ENCODE results near the gene DEF6. TPM values are rescaled to one million over a fixed set of nuclear protein-coding genes. Genes with fewer than 3 reads are reported as not detected.

Gene DEF6
- total RNA-seq, 1 experiment from 2014 or later: 0.59 TPM

DNA sequence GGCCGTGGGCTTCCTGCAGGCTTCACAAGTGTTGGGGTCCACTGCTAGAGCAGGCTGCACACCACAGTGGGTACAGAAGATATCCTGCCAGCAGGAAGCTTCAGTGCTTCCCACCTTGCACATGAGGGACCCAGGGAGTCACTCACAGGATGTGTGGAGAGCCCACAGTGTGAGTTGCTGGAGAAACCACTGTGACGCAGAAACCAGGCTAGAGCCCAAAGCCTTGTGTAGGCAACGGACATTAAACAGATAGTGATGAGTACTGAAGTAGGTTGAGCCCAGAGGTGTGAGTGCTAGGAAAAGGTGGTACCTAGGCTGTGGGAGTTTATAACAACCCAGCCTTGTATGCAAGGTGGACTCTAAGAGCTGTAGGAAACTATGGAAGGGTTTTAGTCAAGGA, 18.9 kb upstream of the DEF6 start:
- POLR2A ChIA-PET: no interaction called here
- ATAC-seq: no peak
- H3K4me1 ChIP-seq (ENCODE audit: control insufficient read depth, insufficient read depth, low read length): no peaks in the 10 kb centered on the region
- in situ Hi-C loops (cut with HindIII; ENCODE audit: low pct_unique_long_range_greater_than_20kb, low sequenced_read_pairs) (no loop called here), intact Hi-C loops (cut with micrococcal nuclease; ENCODE audit: unreplicated experiment) (no loop called here)
- no peaks in the 10 kb centered on the region for H3K9me3 ChIP-seq (ENCODE audit: control insufficient read depth, insufficient read depth, low read depth, low read length)
- CTCF ChIA-PET: no interaction called here
- no peaks in the 10 kb centered on the region for H3K36me3 ChIP-seq (ENCODE audit: control insufficient read depth, insufficient read depth, low read length)
- no peak overlapping the region for H3K4me3 ChIP-seq (ENCODE audit: low read depth in 2 of 2, low read length in 2 of 2)
- no peak for DNase-seq (ENCODE audit: low read depth, low spot score)
- no peak overlapping the region for H3K27ac ChIP-seq (ENCODE audit: low read length)
- no TSS peak for BruUV-seq (replicated peaks)
- no peaks in the 10 kb centered on the region for H3K27me3 ChIP-seq (ENCODE audit: control insufficient read depth, insufficient read depth, low read length)
- no peak for TF ChIP-seq POLR2AphosphoS5 (IDR thresholded peaks at IDR 0.05; ENCODE audit: low read depth, low read length)
- TF ChIP-seq, protein P1, sequence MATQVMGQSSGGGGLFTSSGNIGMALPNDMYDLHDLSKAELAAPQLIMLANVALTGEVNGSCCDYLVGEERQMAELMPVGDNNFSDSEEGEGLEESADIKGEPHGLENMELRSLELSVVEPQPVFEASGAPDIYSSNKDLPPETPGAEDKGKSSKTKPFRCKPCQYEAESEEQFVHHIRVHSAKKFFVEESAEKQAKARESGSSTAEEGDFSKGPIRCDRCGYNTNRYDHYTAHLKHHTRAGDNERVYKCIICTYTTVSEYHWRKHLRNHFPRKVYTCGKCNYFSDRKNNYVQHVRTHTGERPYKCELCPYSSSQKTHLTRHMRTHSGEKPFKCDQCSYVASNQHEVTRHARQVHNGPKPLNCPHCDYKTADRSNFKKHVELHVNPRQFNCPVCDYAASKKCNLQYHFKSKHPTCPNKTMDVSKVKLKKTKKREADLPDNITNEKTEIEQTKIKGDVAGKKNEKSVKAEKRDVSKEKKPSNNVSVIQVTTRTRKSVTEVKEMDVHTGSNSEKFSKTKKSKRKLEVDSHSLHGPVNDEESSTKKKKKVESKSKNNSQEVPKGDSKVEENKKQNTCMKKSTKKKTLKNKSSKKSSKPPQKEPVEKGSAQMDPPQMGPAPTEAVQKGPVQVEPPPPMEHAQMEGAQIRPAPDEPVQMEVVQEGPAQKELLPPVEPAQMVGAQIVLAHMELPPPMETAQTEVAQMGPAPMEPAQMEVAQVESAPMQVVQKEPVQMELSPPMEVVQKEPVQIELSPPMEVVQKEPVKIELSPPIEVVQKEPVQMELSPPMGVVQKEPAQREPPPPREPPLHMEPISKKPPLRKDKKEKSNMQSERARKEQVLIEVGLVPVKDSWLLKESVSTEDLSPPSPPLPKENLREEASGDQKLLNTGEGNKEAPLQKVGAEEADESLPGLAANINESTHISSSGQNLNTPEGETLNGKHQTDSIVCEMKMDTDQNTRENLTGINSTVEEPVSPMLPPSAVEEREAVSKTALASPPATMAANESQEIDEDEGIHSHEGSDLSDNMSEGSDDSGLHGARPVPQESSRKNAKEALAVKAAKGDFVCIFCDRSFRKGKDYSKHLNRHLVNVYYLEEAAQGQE (IDR thresholded peaks at IDR 0.05; ENCODE audit: insufficient read depth in 1 of 2, low read depth in 2 of 2, low read length in 1 of 2): no peak

DNA sequence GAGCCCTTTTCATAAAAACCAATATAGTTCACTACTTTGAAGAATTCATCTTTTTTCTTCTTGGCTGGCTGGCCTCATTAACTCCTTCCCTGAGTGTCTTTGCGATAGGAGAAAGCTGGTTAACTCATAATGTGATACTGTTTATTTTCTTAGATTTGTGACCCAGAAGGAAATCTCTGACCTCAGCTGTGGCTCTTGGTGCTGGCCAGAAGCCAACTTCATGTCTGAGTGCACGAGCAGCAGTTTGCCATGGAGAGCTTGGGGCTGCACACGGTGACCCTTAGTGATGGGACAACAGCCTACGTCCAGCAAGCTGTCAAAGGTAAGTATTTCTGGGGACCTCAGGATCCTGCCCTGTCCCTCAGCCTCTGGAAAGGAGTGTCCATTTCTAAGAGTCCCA, 16.7 kb upstream of the DEF6 start:
- Histone ChIP-seq H3K4me3 (ENCODE audit: low read depth in 2 of 2, low read length in 2 of 2) (no peak overlapping the region), H3K27ac (ENCODE audit: low read length) (no peak overlapping the region), H3K4me1 (ENCODE audit: control insufficient read depth, insufficient read depth, low read length) (no peaks in the 10 kb centered on the region), H3K36me3 (ENCODE audit: control insufficient read depth, insufficient read depth, low read length) (no peaks in the 10 kb centered on the region), H3K9me3 (ENCODE audit: control insufficient read depth, insufficient read depth, low read depth, low read length) (no peaks in the 10 kb centered on the region), H3K27me3 (ENCODE audit: control insufficient read depth, insufficient read depth, low read length) (no peaks in the 10 kb centered on the region)
- no peak for ATAC-seq
- CTCF ChIA-PET: no interaction called here
- no TSS peak for BruUV-seq (replicated peaks)
- TF ChIP-seq, protein P2, sequence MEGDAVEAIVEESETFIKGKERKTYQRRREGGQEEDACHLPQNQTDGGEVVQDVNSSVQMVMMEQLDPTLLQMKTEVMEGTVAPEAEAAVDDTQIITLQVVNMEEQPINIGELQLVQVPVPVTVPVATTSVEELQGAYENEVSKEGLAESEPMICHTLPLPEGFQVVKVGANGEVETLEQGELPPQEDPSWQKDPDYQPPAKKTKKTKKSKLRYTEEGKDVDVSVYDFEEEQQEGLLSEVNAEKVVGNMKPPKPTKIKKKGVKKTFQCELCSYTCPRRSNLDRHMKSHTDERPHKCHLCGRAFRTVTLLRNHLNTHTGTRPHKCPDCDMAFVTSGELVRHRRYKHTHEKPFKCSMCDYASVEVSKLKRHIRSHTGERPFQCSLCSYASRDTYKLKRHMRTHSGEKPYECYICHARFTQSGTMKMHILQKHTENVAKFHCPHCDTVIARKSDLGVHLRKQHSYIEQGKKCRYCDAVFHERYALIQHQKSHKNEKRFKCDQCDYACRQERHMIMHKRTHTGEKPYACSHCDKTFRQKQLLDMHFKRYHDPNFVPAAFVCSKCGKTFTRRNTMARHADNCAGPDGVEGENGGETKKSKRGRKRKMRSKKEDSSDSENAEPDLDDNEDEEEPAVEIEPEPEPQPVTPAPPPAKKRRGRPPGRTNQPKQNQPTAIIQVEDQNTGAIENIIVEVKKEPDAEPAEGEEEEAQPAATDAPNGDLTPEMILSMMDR (IDR thresholded peaks at IDR 0.05): no peak
- TF ChIP-seq SIN3A (IDR thresholded peaks at IDR 0.05; ENCODE audit: borderline replicate concordance, insufficient read depth, low read depth, low read length) (no peak), POLR2AphosphoS5 (IDR thresholded peaks at IDR 0.05; ENCODE audit: low read depth, low read length) (no peak), TCF7L2 (IDR thresholded peaks at IDR 0.05; ENCODE audit: low read depth, low read length) (no peak)
- TF ChIP-seq, protein P1 (IDR thresholded peaks at IDR 0.05; ENCODE audit: insufficient read depth in 1 of 2, low read depth in 2 of 2, low read length in 1 of 2): no peak
- in situ Hi-C loops (cut with HindIII; ENCODE audit: low pct_unique_long_range_greater_than_20kb, low sequenced_read_pairs) (no loop called here), intact Hi-C loops (cut with micrococcal nuclease; ENCODE audit: unreplicated experiment) (no loop called here)
- no peak for DNase-seq (ENCODE audit: low read depth, low spot score)
- POLR2A ChIA-PET: no interaction called here

All from Panc1 (cell line).